ENCODE results near the gene PRIM1. TPM values are rescaled to one million over a fixed set of nuclear protein-coding genes. Genes with fewer than 3 reads are reported as not detected.

PRIM1 gene
- polyA plus RNA-seq, 2 of the 4 experiments (the other 2 are of a cell fraction): 43.5 to 66.8 TPM

DNA sequence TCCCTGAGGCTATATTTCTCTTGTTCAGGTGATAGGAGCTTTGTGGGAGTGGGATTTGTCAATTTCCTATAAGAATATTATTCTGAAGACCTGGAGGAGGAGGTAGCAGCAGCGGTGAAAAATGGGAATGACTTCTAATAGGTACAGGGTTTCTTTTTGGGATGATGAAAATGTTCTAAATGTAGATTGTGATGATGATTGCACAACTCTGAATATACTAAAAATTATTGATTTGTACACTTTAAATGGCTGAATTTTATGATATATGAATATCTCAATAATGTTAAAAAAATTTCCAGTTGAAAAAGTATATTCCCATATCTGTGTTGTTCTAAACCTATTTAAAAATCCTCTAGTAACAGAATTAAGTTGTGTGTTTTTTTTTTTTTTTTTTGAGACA is 33.8 kb upstream of the PRIM1 start:
- H3K9me3 ChIP-seq: no peaks in the 10 kb centered on the region
- 73% methylated on average over 1 of the region's 1 CpG for WGBS (ENCODE audit: missing lambda C conversion rate)
- H3K4me1 ChIP-seq: no peaks in the 10 kb centered on the region
- CTCF ChIA-PET: interaction anchor here (1.5 kb wide), 1 partner anchor 17 kb away, joined by 4 read pairs; no protein-coding TSS in a partner anchor
- DNase-seq (ENCODE audit: low read depth in 1 of 2, low spot score in 1 of 2) (no peak), ATAC-seq (no peak), FAIRE-seq (no peak)
- H3K27ac ChIP-seq: no peak overlapping the region
- TF ChIP-seq SMC3 (IDR thresholded peaks at IDR 0.05) (no peak), FOXS1 (CRISPR knock-in tag; IDR thresholded peaks at IDR 0.05) (no peak), JUNB (IDR thresholded peaks at IDR 0.05) (no peak), NFE2L2 (conservative IDR thresholded peaks at IDR 0.05; ENCODE audit: low read length) (no peak), NR3C1 (IDR thresholded peaks at IDR 0.05) (no peak), POLR2AphosphoS2 (conservative IDR thresholded peaks at IDR 0.05; ENCODE audit: low read length) (no peak), HDAC2 (IDR thresholded peaks at IDR 0.05) (no peak), ZNF302 (CRISPR knock-in tag; IDR thresholded peaks at IDR 0.05) (no peak), RAD21 (conservative IDR thresholded peaks at IDR 0.05 in 1 of 2, IDR thresholded peaks at IDR 0.05 in 1 of 2) (no peak), HEYL (CRISPR knock-in tag; IDR thresholded peaks at IDR 0.05) (no peak), GATA3 (IDR thresholded peaks at IDR 0.05; ENCODE audit: borderline replicate concordance) (no peak), RARB (CRISPR knock-in tag; IDR thresholded peaks at IDR 0.05) (no peak), KDM5A (IDR thresholded peaks at IDR 0.05) (no peak), MYC (IDR thresholded peaks at IDR 0.05; ENCODE audit: borderline replicate concordance, low read length) (no peak), CEBPB (IDR thresholded peaks at IDR 0.05) (no peak), HOXB5 (CRISPR knock-in tag; IDR thresholded peaks at IDR 0.05) (no peak), JUN (IDR thresholded peaks at IDR 0.05) (no peak)
- TF ChIP-seq, protein P1, sequence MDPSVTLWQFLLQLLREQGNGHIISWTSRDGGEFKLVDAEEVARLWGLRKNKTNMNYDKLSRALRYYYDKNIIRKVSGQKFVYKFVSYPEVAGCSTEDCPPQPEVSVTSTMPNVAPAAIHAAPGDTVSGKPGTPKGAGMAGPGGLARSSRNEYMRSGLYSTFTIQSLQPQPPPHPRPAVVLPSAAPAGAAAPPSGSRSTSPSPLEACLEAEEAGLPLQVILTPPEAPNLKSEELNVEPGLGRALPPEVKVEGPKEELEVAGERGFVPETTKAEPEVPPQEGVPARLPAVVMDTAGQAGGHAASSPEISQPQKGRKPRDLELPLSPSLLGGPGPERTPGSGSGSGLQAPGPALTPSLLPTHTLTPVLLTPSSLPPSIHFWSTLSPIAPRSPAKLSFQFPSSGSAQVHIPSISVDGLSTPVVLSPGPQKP (IDR thresholded peaks at IDR 0.05; ENCODE audit: low read depth, low read length): no peak
- TF ChIP-seq, protein P2, sequence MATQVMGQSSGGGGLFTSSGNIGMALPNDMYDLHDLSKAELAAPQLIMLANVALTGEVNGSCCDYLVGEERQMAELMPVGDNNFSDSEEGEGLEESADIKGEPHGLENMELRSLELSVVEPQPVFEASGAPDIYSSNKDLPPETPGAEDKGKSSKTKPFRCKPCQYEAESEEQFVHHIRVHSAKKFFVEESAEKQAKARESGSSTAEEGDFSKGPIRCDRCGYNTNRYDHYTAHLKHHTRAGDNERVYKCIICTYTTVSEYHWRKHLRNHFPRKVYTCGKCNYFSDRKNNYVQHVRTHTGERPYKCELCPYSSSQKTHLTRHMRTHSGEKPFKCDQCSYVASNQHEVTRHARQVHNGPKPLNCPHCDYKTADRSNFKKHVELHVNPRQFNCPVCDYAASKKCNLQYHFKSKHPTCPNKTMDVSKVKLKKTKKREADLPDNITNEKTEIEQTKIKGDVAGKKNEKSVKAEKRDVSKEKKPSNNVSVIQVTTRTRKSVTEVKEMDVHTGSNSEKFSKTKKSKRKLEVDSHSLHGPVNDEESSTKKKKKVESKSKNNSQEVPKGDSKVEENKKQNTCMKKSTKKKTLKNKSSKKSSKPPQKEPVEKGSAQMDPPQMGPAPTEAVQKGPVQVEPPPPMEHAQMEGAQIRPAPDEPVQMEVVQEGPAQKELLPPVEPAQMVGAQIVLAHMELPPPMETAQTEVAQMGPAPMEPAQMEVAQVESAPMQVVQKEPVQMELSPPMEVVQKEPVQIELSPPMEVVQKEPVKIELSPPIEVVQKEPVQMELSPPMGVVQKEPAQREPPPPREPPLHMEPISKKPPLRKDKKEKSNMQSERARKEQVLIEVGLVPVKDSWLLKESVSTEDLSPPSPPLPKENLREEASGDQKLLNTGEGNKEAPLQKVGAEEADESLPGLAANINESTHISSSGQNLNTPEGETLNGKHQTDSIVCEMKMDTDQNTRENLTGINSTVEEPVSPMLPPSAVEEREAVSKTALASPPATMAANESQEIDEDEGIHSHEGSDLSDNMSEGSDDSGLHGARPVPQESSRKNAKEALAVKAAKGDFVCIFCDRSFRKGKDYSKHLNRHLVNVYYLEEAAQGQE (IDR thresholded peaks at IDR 0.05): no peak
- no peak overlapping the region for H3K4me2 ChIP-seq
- no peak overlapping the region for H3K4me3 ChIP-seq
- POLR2A ChIA-PET: no interaction called here

DNA sequence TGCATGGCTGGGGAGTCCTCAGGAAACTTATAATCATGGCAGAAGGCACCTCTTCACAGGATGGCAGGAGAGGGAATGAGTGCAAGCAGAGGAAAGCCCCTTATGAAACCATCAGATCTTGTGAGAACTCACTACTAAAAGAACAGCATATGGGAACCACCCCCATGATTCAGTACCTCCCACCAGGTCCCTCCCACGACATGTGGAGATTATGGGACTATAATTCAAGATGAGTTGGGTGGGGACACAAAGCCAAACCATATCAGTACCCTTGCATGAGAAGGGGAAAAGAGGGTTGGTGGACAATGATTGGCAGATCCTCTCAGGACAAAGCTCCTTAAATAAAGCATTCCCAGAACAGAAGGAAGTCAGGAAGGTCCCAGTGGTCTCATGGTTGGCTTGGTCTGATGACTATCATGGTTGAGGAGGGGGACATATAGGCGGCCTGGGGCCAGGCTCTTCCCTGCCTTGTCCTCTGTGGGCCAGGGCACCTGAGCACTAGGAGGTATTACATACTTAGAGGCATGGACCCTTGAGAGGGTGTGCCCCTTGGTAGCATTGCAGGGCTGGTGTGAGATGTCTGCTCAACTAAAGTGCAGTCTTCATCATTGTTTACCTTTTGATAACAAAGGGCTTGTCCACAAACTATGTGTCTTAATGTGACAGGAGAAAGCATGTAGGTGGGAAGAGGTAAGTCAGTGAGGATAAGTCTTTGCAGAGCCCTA is 33.2 kb upstream of the PRIM1 start:
- H3K9me3 ChIP-seq: no peaks in the 10 kb centered on the region
- H3K4me3 ChIP-seq: no peak overlapping the region
- POLR2A ChIA-PET: no interaction called here
- DNase-seq (ENCODE audit: low read depth in 1 of 2, low spot score in 1 of 2): no peak
- 18% methylated on average over 2 of the region's 2 CpGs for WGBS (ENCODE audit: missing lambda C conversion rate)
- no peak; a peak in 1 of 6 replicates for ATAC-seq
- CTCF ChIA-PET: no interaction called here
- H3K4me1 ChIP-seq: no peaks in the 10 kb centered on the region
- no peak overlapping the region for H3K4me2 ChIP-seq
- FAIRE-seq: no peak
- H3K27ac ChIP-seq: no peak overlapping the region
- TF ChIP-seq CHD2 (IDR thresholded peaks at IDR 0.05; ENCODE audit: low read length, partially characterized antibody): no peak
- no peak for TF ChIP-seq RNF2 (IDR thresholded peaks at IDR 0.05; ENCODE audit: borderline replicate concordance, low read depth)
- TF ChIP-seq, protein P3, sequence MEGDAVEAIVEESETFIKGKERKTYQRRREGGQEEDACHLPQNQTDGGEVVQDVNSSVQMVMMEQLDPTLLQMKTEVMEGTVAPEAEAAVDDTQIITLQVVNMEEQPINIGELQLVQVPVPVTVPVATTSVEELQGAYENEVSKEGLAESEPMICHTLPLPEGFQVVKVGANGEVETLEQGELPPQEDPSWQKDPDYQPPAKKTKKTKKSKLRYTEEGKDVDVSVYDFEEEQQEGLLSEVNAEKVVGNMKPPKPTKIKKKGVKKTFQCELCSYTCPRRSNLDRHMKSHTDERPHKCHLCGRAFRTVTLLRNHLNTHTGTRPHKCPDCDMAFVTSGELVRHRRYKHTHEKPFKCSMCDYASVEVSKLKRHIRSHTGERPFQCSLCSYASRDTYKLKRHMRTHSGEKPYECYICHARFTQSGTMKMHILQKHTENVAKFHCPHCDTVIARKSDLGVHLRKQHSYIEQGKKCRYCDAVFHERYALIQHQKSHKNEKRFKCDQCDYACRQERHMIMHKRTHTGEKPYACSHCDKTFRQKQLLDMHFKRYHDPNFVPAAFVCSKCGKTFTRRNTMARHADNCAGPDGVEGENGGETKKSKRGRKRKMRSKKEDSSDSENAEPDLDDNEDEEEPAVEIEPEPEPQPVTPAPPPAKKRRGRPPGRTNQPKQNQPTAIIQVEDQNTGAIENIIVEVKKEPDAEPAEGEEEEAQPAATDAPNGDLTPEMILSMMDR (IDR thresholded peaks at IDR 0.05): no peak
- TF ChIP-seq, protein P4, sequence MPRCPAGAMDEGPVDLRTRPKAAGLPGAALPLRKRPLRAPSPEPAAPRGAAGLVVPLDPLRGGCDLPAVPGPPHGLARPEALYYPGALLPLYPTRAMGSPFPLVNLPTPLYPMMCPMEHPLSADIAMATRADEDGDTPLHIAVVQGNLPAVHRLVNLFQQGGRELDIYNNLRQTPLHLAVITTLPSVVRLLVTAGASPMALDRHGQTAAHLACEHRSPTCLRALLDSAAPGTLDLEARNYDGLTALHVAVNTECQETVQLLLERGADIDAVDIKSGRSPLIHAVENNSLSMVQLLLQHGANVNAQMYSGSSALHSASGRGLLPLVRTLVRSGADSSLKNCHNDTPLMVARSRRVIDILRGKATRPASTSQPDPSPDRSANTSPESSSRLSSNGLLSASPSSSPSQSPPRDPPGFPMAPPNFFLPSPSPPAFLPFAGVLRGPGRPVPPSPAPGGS (IDR thresholded peaks at IDR 0.05): no peak
- TF ChIP-seq CBX2 (IDR thresholded peaks at IDR 0.05; ENCODE audit: borderline replicate concordance, low read depth): no peak
- no peak for TF ChIP-seq ZSCAN20 (CRISPR knock-in tag; IDR thresholded peaks at IDR 0.05)
- no peak for TF ChIP-seq RCOR1 (IDR thresholded peaks at IDR 0.05; ENCODE audit: low read depth, low read length)
- TF ChIP-seq FOXS1 (CRISPR knock-in tag; IDR thresholded peaks at IDR 0.05): no peak
- no peak for TF ChIP-seq RFX5 (IDR thresholded peaks at IDR 0.05)
- TF ChIP-seq SREBF2 (IDR thresholded peaks at IDR 0.05): no peak
- TF ChIP-seq FOSL2 (IDR thresholded peaks at IDR 0.05): no peak
- no peak for TF ChIP-seq FOSL2 (CRISPR knock-in tag; IDR thresholded peaks at IDR 0.05)
- no peak for TF ChIP-seq PHF8 (IDR thresholded peaks at IDR 0.05; ENCODE audit: borderline replicate concordance, low read depth)

All from A549 (cell line).